HFF-Myc (cell line): Measurements from ENCODE around the gene PDE4D.

Experiments
- DNase-seq: peaks from one replicate; pipeline ENCODE4 v3.0.0-alpha.2; 2011; ENCODE audit warnings: low read depth; ENCODE audit errors: extremely low read depth
- H3K4me3 ChIP-seq: replicated peaks from 2 replicates; pipeline ENCODE4 v1.5.1; 2011; ENCODE audit warnings: low read depth, mild to moderate bottlenecking, control low read depth, low read length
- TF ChIP-seq, protein P1 (sequence below): IDR thresholded peaks from 2 replicates; pipeline ENCODE4 v1.5.1; 2012; ENCODE audit warnings: mild to moderate bottlenecking, low read depth, low read length, control low read depth; ENCODE audit errors: missing control alignments

Gene PDE4D

GRCh38 chr5:59221769-59222168 is 671.8 kb downstream of the PDE4D start:
- TF ChIP-seq, protein P1, sequence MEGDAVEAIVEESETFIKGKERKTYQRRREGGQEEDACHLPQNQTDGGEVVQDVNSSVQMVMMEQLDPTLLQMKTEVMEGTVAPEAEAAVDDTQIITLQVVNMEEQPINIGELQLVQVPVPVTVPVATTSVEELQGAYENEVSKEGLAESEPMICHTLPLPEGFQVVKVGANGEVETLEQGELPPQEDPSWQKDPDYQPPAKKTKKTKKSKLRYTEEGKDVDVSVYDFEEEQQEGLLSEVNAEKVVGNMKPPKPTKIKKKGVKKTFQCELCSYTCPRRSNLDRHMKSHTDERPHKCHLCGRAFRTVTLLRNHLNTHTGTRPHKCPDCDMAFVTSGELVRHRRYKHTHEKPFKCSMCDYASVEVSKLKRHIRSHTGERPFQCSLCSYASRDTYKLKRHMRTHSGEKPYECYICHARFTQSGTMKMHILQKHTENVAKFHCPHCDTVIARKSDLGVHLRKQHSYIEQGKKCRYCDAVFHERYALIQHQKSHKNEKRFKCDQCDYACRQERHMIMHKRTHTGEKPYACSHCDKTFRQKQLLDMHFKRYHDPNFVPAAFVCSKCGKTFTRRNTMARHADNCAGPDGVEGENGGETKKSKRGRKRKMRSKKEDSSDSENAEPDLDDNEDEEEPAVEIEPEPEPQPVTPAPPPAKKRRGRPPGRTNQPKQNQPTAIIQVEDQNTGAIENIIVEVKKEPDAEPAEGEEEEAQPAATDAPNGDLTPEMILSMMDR, result no peak
- no peak overlapping the region for H3K4me3 ChIP-seq
- no peak for DNase-seq

DNA sequence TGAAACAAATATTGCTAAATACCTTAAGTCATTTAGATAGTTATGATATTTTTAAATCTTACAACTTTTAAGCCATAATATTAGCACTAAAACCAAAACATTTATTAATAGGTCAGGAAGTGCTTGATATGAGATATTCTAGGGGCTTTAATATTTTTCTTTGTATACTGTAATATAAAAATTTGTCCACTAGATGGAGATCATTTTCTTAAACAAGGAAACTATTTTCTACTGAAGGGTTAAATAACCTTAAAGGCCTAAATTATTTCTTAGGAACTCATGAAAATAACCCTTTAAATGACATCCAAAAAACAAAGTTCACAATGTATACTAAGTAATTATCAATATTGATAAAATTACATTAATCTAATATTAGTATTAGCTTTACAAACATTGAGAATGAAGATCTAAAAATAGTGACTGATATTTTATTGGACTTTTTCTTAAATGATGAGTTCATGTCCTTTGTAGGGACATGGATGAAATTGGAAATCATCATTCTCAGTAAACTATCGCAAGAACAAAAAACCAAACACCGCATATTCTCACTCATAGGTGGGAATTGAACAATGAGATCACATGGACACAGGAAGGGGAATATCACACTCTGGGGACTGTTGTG is 675.0 kb downstream of the PDE4D start:
- no peak for DNase-seq
- H3K4me3 ChIP-seq, result no peak overlapping the region
- TF ChIP-seq, protein P1, result no peak

DNA sequence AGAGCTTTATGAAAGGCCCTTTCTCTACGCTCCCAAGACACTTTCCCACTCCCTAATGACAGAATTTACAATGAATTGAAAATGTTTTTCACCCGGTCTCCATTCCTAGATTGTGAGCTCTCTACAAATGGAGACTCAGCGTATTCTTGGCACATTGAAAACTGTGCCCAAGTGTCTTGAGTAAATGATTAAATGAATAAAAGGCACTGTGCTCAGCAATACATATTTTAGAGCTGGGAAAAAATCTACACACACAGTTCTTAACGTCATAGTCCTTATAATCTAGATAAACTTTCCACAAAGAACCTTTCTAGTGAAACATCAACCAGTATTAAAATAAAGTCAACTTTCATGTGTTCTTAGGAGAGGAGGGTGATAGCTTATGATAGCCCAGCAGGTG is 676.7 kb downstream of the PDE4D start:
- DNase-seq, result no peak
- TF ChIP-seq, protein P1, result no peak
- H3K4me3 ChIP-seq, result no peak overlapping the region

DNA sequence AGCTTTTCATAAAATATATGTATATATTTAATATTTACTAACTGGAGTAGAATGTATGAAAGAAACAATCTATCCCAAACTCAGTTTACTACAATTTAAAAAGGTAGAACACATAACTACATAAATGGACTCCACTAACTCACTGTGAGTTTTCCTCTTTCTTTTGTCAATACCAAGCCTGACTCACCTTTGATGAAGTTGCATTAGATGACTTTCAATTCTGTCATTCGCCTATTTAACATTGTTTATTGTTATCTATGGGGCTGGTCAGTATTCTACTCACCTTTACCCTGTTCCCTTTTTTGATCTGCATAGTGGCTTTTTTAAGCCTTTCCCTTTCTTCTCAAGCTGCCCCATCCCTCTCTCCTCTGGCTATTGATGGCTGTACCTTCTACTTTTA is 680.9 kb downstream of the PDE4D start:
- TF ChIP-seq, protein P1, result no peak
- no peak overlapping the region for H3K4me3 ChIP-seq
- DNase-seq, result no peak

- peak; percentile 97 for DNase-seq
- H3K4me3 ChIP-seq, result no peak overlapping the region
- TF ChIP-seq, protein P1, result no peak
Observed at GRCh38 chr5:59209758-59210359, 683.7 kb downstream of the PDE4D start.

DNA sequence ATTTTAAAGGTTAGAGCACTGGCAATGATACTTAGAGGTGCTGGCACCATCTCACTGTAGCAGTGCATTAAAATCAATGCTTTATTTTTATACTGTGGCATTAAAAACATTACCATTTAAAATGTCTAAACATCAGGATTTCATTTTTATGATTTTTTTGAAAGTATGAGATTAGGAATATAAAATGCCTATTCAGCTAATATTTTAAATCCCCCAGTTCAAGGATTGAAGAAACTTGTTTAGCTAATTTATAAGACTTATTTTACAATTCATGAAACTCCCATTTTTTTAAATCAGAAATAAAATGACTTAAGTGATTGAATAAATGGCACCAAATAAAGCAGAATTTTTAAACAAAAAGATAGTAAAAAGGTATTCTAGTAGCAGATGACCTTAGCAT is 685.1 kb downstream of the PDE4D start:
- no peak overlapping the region for H3K4me3 ChIP-seq
- DNase-seq, result no peak
- TF ChIP-seq, protein P1, result no peak

DNA sequence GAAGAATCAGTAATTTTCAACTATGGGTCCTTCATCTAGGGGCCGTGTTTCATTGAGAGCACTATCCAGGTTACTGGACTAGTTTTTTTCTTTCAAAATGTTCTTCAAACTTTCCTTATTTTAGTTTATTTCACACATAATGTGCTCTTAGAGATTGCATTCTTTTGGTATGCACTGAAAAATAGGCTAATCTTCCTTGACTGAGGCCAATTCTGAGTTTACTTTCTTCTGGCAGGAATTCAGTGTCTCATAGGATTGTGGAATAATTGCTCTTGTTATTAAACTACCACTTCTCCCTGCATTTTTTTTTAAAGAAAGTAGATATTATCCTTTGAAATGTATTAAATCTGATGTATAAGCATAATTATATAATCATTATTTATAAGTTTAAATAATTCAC is 686.1 kb downstream of the PDE4D start:
- TF ChIP-seq, protein P1, result no peak
- no peak overlapping the region for H3K4me3 ChIP-seq
- no peak for DNase-seq
